ENCODE results near the gene NPTX1. TPM values are rescaled to one million over a fixed set of nuclear protein-coding genes. Genes with fewer than 3 reads are reported as not detected.

NPTX1 gene
- total and polyA plus RNA-seq, 2 donors (not counting 1 experiment from before 2014, with no cell fraction given), result 0.07 to 0.57 TPM

DNA sequence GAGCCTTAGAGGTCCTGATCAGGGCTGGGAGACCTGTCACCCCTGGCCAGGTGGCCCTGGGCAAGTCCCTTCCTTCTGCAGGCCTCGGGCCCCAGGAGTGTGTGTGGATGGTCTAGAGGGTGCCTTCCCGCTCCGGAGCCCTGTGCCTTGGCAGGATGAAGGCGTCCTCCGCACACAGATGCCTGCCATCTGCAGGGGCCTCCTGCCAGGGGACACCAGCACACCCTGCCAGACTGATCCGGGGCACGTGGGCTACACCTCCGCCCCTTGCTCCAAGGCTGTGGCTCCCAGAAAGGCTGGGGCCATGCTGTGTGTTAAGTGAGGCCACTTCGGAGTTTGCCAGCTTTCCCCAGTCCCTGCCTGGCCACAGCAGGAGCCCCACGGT lies 30.7 kb downstream of the NPTX1 start:
- Histone ChIP-seq H3K4me1 (ENCODE audit: control insufficient read depth in 2 of 2, insufficient read depth in 2 of 2, low read length in 2 of 2) (no peaks in the 10 kb centered on the region), H3K9ac (ENCODE audit: low read length) (no peak overlapping the region), H3K9me3 (ENCODE audit: control extremely low read depth in 1 of 3, control insufficient read depth in 2 of 3, insufficient read depth in 1 of 3, low read length in 2 of 3) (peaks cover 0 to 10% (median 0%) of the 10 kb centered on the region in 3 donors), H3K36me3 (replicated peaks in 1 of 2; ENCODE audit: control extremely low read depth in 1 of 2, control insufficient read depth in 1 of 2, extremely low read depth in 1 of 2, insufficient read depth in 2 of 2, low read length in 1 of 2) (no peaks in the 10 kb centered on the region), H4K20me1 (ENCODE audit: control insufficient read depth, insufficient read depth, low read length, poor library complexity, severe bottlenecking) (no peaks in the 10 kb centered on the region), H3K4me3 (ENCODE audit: control extremely low read depth in 1 of 5, extremely low read depth in 1 of 5, insufficient read depth in 1 of 5, low read depth in 2 of 5, low read length in 4 of 5) (no peak overlapping the region), H3K27ac (ENCODE audit: low read length in 2 of 2) (no peak overlapping the region), H2AFZ (ENCODE audit: insufficient read depth, low read depth, low read length, poor library complexity, severe bottlenecking) (no peak overlapping the region), H3K4me2 (replicated peaks; ENCODE audit: low read depth, low read length, poor library complexity, severe bottlenecking) (no peak overlapping the region), H3K79me2 (ENCODE audit: control insufficient read depth, insufficient read depth, low read length) (no peaks in the 10 kb centered on the region), H3K27me3 (replicated peaks in 1 of 4; ENCODE audit: control extremely low read depth in 1 of 4, control insufficient read depth in 3 of 4, insufficient read depth in 4 of 4, low read length in 3 of 4) (peaks cover 0 to 2% (median 0%) of the 10 kb centered on the region in 4 experiments)
- CTCF ChIA-PET, result no interaction called here
- H3K27me3 Mint-ChIP-seq, result peaks cover 16% of the 10 kb centered on the region
- intact Hi-C loops (cut with micrococcal nuclease), result no loop called here
- ATAC-seq (ENCODE audit: low read depth) (no peak), DNase-seq (no peak)
- POLR2A ChIA-PET, result no interaction called here
- no peak for TF ChIP-seq EZH2 (IDR thresholded peaks at IDR 0.05; ENCODE audit: borderline replicate concordance, insufficient read depth, low read depth, low read length, poor library complexity, severe bottlenecking)
- TF ChIP-seq, protein P1, sequence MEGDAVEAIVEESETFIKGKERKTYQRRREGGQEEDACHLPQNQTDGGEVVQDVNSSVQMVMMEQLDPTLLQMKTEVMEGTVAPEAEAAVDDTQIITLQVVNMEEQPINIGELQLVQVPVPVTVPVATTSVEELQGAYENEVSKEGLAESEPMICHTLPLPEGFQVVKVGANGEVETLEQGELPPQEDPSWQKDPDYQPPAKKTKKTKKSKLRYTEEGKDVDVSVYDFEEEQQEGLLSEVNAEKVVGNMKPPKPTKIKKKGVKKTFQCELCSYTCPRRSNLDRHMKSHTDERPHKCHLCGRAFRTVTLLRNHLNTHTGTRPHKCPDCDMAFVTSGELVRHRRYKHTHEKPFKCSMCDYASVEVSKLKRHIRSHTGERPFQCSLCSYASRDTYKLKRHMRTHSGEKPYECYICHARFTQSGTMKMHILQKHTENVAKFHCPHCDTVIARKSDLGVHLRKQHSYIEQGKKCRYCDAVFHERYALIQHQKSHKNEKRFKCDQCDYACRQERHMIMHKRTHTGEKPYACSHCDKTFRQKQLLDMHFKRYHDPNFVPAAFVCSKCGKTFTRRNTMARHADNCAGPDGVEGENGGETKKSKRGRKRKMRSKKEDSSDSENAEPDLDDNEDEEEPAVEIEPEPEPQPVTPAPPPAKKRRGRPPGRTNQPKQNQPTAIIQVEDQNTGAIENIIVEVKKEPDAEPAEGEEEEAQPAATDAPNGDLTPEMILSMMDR (IDR thresholded peaks at IDR 0.05), result no peak
- WGBS (ENCODE audit: insufficient coverage), result 92% methylated on average over 8 of the region's 10 CpGs
- no peaks in the 10 kb centered on the region for H3K4me1 Mint-ChIP-seq
- no peak overlapping the region for H3K27ac Mint-ChIP-seq
- no peak overlapping the region for H3K4me3 Mint-ChIP-seq
- H3K9me3 Mint-ChIP-seq (ENCODE audit: insufficient read depth), result no peaks in the 10 kb centered on the region

DNA sequence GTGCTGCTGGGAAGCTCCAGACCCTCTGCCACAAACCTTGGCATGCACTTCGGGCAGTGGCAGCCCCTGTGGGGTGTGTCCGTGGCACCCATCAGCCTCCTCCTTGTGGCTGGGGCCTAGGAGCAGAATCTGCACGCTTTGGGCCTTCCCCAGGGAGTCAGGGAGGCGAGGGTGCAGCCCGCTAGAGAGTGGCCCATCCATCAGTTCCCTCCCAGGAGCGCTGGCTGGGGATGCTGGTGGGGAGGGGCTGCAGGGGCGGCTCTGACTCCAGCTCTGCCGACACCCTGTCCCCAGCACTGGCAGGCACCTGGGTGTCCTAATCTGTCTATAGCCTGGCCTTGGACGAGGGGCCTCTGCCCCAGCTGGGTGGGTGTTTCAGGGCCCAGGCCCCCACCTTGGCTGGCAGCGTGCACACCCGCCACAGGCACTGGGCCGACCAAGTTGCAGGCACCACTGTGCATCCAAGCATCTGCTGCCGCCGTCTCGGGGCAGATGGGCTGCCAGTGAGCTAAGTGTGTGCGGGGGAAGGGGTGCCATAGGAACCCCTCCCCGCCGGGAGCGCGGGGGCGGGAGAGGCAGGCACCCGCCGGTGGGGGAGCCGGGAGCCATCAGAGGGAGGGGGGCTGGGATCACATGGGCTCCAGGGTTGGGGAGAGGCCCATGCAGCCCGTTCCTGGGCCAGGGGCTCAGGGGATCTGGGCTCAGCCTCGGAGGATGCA lies 31.2 kb downstream of the NPTX1 start:
- Mint-ChIP-seq H3K4me3 (no peak overlapping the region), H3K4me1 (no peaks in the 10 kb centered on the region), H3K9me3 (ENCODE audit: insufficient read depth) (no peaks in the 10 kb centered on the region), H3K27me3 (peaks cover 16% of the 10 kb centered on the region), H3K27ac (no peak overlapping the region)
- H3K4me2 ChIP-seq (replicated peaks; ENCODE audit: low read depth, low read length, poor library complexity, severe bottlenecking), result no peak overlapping the region
- intact Hi-C loops (cut with micrococcal nuclease), result no loop called here
- DNase-seq, result no peak
- no peaks in the 10 kb centered on the region for H4K20me1 ChIP-seq (ENCODE audit: control insufficient read depth, insufficient read depth, low read length, poor library complexity, severe bottlenecking)
- no peak overlapping the region for H3K9ac ChIP-seq (ENCODE audit: low read length)
- no peak for ATAC-seq (ENCODE audit: low read depth)
- H3K36me3 ChIP-seq (replicated peaks in 1 of 2; ENCODE audit: control extremely low read depth in 1 of 2, control insufficient read depth in 1 of 2, extremely low read depth in 1 of 2, insufficient read depth in 2 of 2, low read length in 1 of 2), result no peaks in the 10 kb centered on the region
- no peak overlapping the region for H2AFZ ChIP-seq (ENCODE audit: insufficient read depth, low read depth, low read length, poor library complexity, severe bottlenecking)
- 81% methylated on average over 26 of the region's 26 CpGs for WGBS (ENCODE audit: insufficient coverage)
- H3K4me1 ChIP-seq (ENCODE audit: control insufficient read depth in 2 of 2, insufficient read depth in 2 of 2, low read length in 2 of 2), result no peaks in the 10 kb centered on the region
- H3K4me3 ChIP-seq (ENCODE audit: control extremely low read depth in 1 of 5, extremely low read depth in 1 of 5, insufficient read depth in 1 of 5, low read depth in 2 of 5, low read length in 4 of 5), result no peak overlapping the region
- H3K27me3 ChIP-seq (replicated peaks in 1 of 4; ENCODE audit: control extremely low read depth in 1 of 4, control insufficient read depth in 3 of 4, insufficient read depth in 4 of 4, low read length in 3 of 4), result peaks cover 0 to 2% (median 0%) of the 10 kb centered on the region in 4 experiments
- CTCF ChIA-PET, result no interaction called here
- no peaks in the 10 kb centered on the region for H3K79me2 ChIP-seq (ENCODE audit: control insufficient read depth, insufficient read depth, low read length)
- no peak for TF ChIP-seq EZH2 (IDR thresholded peaks at IDR 0.05; ENCODE audit: borderline replicate concordance, insufficient read depth, low read depth, low read length, poor library complexity, severe bottlenecking)
- TF ChIP-seq, protein P1 (IDR thresholded peaks at IDR 0.05), result no peak
- POLR2A ChIA-PET, result no interaction called here
- peaks cover 0 to 10% (median 0%) of the 10 kb centered on the region in 3 donors for H3K9me3 ChIP-seq (ENCODE audit: control extremely low read depth in 1 of 3, control insufficient read depth in 2 of 3, insufficient read depth in 1 of 3, low read length in 2 of 3)
- no peak overlapping the region for H3K27ac ChIP-seq (ENCODE audit: low read length in 2 of 2)
